ENCODE measurements around the gene CDH2. TPM values are rescaled to one million over a fixed set of nuclear protein-coding genes. Genes with fewer than 3 reads are reported as not detected.

Gene CDH2
- total RNA-seq, 4 donors from 2014 or later: 0.50 to 2.0 (median 1.4) TPM

DNA sequence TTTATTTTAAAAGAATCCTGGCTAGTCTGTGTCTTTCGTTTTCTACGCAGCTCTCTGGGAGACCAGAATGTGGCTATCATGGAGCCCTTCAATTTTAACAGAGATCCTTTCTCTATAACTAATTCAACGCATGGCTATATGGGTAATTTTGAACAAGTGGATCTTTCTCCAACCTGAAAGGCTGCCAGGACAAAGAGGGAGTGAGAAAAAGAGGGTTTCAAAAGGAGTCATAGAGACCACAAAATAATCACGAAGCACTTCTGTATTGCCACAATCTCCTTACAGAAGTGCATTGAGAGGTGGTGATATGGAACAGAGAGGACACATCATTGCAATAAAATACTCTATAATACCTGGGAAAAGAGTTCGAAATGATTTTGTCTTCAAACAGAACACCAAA lies 21.7 kb upstream of the CDH2 start:
- no peak for DNase-seq (ENCODE audit: low spot score)
- no peak for ATAC-seq (ENCODE audit: low FRiP score)
- TF ChIP-seq, protein P1, sequence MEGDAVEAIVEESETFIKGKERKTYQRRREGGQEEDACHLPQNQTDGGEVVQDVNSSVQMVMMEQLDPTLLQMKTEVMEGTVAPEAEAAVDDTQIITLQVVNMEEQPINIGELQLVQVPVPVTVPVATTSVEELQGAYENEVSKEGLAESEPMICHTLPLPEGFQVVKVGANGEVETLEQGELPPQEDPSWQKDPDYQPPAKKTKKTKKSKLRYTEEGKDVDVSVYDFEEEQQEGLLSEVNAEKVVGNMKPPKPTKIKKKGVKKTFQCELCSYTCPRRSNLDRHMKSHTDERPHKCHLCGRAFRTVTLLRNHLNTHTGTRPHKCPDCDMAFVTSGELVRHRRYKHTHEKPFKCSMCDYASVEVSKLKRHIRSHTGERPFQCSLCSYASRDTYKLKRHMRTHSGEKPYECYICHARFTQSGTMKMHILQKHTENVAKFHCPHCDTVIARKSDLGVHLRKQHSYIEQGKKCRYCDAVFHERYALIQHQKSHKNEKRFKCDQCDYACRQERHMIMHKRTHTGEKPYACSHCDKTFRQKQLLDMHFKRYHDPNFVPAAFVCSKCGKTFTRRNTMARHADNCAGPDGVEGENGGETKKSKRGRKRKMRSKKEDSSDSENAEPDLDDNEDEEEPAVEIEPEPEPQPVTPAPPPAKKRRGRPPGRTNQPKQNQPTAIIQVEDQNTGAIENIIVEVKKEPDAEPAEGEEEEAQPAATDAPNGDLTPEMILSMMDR (IDR thresholded peaks at IDR 0.05): no peak

DNA sequence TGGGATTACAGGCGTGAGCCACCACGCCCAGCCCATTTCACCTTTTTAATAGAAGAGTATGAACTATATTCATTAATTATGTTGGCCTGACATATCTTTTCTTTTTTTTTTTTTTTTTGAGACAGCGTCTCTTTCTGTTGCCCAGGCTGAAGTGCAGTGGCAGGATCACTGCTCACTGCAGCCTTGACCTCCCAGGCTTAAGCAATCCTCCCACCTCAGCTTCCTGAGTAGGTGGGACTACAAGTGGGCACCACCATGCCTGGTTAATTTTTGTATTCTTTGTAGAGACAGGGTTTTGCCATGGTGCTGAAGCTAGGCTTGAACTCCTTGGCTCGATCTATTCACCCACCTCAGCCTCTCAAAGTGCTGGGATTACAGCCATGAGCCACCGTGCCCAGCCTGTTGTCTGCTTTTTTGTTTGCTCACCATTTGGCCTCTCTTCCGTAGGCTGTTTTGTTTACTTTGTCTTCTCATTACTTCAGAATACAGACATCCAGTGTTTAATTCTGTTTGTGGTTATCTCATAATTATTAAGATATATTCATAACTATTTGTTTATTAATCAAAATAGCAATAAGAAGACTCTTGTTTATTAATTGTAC lies 16.3 kb upstream of the CDH2 start:
- ATAC-seq (ENCODE audit: low FRiP score) (no peak), DNase-seq (ENCODE audit: low spot score) (no peak)
- TF ChIP-seq, protein P1 (IDR thresholded peaks at IDR 0.05): no peak

DNA sequence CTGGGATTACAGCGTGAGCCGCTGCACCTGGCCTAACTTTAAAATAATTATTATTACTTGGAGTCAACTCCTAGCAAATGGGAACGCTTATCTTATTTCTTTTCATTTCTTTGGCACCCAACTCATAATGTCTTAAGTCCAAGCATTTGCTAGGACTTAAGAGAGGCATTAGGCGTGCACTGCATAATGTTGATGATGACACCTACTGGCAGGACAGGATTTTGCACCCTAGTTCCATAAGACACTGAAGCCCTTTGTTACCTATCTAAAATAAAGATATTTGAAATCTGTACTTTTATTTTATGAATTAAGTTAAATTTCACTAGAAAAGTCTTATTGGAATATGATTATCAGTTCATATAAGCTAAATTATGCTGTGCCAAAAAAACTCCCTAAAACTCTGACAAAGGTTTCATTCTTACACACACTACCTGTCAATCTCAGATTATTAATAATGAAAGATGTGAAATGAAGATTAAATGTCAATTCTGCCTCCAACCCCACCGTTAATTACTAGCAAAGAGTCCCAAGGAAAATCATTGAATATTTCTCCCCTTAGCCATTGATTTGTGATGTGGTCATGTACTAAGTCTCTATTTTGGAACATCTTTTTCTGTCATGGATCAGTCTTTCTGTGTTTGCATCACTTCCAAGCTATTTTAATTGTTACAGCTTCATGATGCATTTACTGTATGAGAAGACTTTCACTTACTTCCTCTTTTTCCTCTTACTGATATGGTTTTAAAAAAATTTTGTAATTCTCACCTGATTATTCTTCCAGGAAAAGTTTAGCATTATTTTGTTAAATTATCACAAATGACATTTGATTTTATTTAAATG lies 12.7 kb upstream of the CDH2 start:
- ATAC-seq (ENCODE audit: low FRiP score) (no peak), DNase-seq (ENCODE audit: low spot score) (no peak)
- TF ChIP-seq, protein P1 (IDR thresholded peaks at IDR 0.05): no peak

DNA sequence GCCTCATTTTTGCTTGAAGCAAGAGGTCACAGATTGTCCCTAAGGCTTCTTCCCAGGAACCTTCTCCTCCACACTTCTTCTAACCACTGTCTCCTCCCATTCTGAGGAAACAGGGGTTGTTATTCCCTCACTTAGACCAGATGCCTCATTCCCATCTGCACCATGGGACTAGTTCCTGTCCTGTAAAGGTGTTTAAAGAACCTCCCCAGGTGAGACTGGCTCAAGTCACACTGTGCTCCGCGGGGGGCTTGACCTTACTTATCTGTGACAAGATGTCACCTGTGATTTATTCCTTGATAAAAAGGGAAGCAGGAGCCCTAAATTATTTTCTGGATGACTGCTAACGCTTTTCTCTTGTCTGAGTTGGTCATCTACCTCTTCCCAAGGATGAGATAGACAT lies 8.2 kb upstream of the CDH2 start:
- ATAC-seq (ENCODE audit: low FRiP score): no peak
- DNase-seq (ENCODE audit: low spot score): no peak
- TF ChIP-seq, protein P1 (IDR thresholded peaks at IDR 0.05): no peak

DNA sequence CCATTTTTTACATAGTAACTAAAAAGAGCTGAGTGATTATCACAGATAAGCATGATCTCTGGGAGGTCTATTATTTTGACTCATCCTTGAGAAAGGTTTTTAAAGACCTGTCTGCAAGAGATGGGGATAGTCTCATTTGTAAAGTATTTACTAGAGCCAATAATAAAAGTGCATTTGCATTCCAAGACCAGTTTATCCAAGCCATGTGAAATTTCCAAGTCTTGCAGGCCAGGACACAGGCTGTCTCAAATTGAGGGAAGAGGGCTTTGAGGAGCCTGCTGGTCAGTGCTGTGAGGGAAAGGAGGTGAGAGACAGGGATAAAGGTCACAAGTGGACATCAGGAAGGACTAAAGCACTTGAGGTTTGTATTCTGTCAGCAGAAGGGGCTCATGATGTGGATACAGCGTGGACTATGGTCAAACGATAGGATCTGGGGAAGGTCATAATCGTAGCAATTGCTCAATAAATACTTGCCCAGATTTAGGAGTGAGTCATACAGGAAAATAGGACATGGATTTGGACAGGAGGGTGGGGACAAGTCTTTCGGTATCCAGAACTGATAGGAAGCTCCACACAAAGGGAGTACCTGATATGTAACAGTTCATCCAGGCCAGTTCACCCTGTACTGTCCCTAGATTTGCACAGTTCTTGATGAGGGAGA lies 6.6 kb upstream of the CDH2 start:
- TF ChIP-seq, protein P1 (IDR thresholded peaks at IDR 0.05): no peak
- ATAC-seq (ENCODE audit: low FRiP score) (no peak), DNase-seq (ENCODE audit: low spot score) (no peak)

DNA sequence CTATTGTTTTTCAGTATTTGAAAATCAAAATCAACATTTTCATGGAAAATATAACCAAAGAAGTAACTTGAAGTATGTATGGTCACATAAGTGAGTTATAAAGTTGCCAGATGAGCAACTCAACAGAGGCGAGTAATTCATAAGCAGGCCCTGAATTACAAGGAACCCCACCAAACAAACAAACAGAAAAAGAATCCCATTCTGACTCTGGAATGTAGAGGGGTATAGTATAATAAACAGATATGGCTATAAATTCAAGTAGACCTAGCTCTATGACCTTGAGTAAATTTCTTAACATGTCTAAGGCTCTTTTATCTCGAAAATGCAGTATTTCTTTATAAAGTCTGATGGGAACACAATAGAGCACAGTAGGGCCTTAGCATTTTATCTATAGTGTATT lies 4.7 kb upstream of the CDH2 start:
- TF ChIP-seq, protein P1 (IDR thresholded peaks at IDR 0.05): no peak
- no peak for ATAC-seq (ENCODE audit: low FRiP score)
- no peak for DNase-seq (ENCODE audit: low spot score)
